Keratinocyte (primary cell): ENCODE measurements around the gene HORMAD2. TPM values are rescaled to one million over a fixed set of nuclear protein-coding genes. Genes with fewer than 3 reads are reported as not detected.

ENCODE experiments used
- DNase-seq: peaks from one replicate; pipeline ENCODE4 v3.0.0-alpha.2; 2011; ENCODE audit warnings: low read depth, missing footprints, low spot score
- FAIRE-seq: peaks from 2 replicates; lab custom pipeline; 2011; peaks lifted over from hg19 to GRCh38; lab: Jason Lieb, UNC
- H2AFZ ChIP-seq: 2 replicates; pipeline ENCODE4 v1.6.0; 2012; ENCODE audit warnings: low read length, control low read depth, inconsistent platforms; ENCODE audit not compliant: control insufficient read depth
- H3K27ac ChIP-seq: 2 replicates; pipeline ENCODE4 v1.5.1; 2011; ENCODE audit warnings: low read length; ENCODE audit not compliant: control insufficient read depth, insufficient read depth
- H3K27me3 ChIP-seq: 3 replicates; pipeline ENCODE4 v1.6.0; 2011; ENCODE audit warnings: low read length; ENCODE audit not compliant: control insufficient read depth, insufficient read depth; ENCODE audit errors: extremely low read depth
- H3K36me3 ChIP-seq, 2 experiments: 2 replicates in 1 of 2; 3 replicates in 1 of 2; pipeline ENCODE4 v1.5.1; 2011; ENCODE audit warnings: low read length in 2 of 2, mild to moderate bottlenecking in 1 of 2; ENCODE audit not compliant: control insufficient read depth in 2 of 2, insufficient read depth in 2 of 2; ENCODE audit errors: extremely low read depth in 1 of 2
- H3K4me1 ChIP-seq: 3 replicates; pipeline ENCODE4 v1.5.1; 2011; ENCODE audit warnings: low read length; ENCODE audit not compliant: control insufficient read depth, insufficient read depth; ENCODE audit errors: extremely low read depth
- H3K4me2 ChIP-seq: 3 replicates; pipeline ENCODE4 v1.6.0; 2011; ENCODE audit warnings: low read depth, low read length; ENCODE audit not compliant: control insufficient read depth, insufficient read depth; ENCODE audit errors: extremely low read depth
- H3K4me3 ChIP-seq, 3 experiments: fragments of 200-600 bp in 1 of 3; sonication (generic) in 1 of 3; 2 replicates in 2 of 3; 3 replicates in 1 of 3; pipeline ENCODE4 v1.5.1; 2011 to 2016; ENCODE audit warnings: low read length in 3 of 3, mild to moderate bottlenecking in 3 of 3, control low read depth in 2 of 3, inconsistent platforms in 1 of 3, low read depth in 1 of 3, mixed read lengths in 1 of 3, mixed run types in 1 of 3, moderate library complexity in 1 of 3; ENCODE audit not compliant: control insufficient read depth in 2 of 3, insufficient read depth in 2 of 3; ENCODE audit errors: extremely low read depth in 1 of 3
- H3K79me2 ChIP-seq: 2 replicates; pipeline ENCODE4 v1.6.0; 2012; ENCODE audit warnings: low read length; ENCODE audit not compliant: control insufficient read depth, insufficient read depth
- H3K9ac ChIP-seq: 3 replicates; pipeline ENCODE4 v1.6.0; 2011; ENCODE audit warnings: low read length; ENCODE audit not compliant: control insufficient read depth, insufficient read depth; ENCODE audit errors: extremely low read depth
- H3K9me1 ChIP-seq: 3 replicates; pipeline ENCODE4 v1.6.0; 2011; ENCODE audit warnings: low read length; ENCODE audit not compliant: control insufficient read depth, insufficient read depth; ENCODE audit errors: extremely low read depth
- H3K9me3 ChIP-seq: 2 replicates; pipeline ENCODE4 v1.5.1; 2012; ENCODE audit warnings: low read depth, low read length; ENCODE audit not compliant: control insufficient read depth
- H4K20me1 ChIP-seq: 3 replicates; pipeline ENCODE4 v1.6.0; 2011; ENCODE audit warnings: low read length; ENCODE audit not compliant: control insufficient read depth, insufficient read depth; ENCODE audit errors: extremely low read depth
- CTCF ChIP-seq, 3 experiments: IDR thresholded peaks in 1 of 3; conservative IDR thresholded peaks in 1 of 3; optimal IDR thresholded peaks in 1 of 3; 2 replicates in 2 of 3; 3 replicates in 1 of 3; pipeline versions ENCODE3 to v1.5.1; 2011; ENCODE audit warnings: low read length in 3 of 3, mild to moderate bottlenecking in 3 of 3, moderate library complexity in 2 of 3, control low read depth in 1 of 3, inconsistent platforms in 1 of 3; ENCODE audit not compliant: insufficient read depth in 2 of 3; ENCODE audit errors: extremely low read depth in 1 of 3
- EZH2 ChIP-seq: IDR thresholded peaks from one replicate; pipeline ENCODE4 v1.6.1; 2012; ENCODE audit warnings: inconsistent platforms, mild to moderate bottlenecking, low read length, moderate library complexity
- dilution Hi-C: fragments of 300-500 bp; cut with MboI; formaldehyde crosslinking; loops from one replicate; pipeline ENCODE4 v1.7.0; 2020; ENCODE audit warnings: low sequenced_read_pairs; ENCODE audit not compliant: extremely low pct_ligation_motif_present
- polyA plus RNA-seq, 5 experiments: library from polyadenylated mRNA; depleted of rRNA in 3 of 5; stranded (reverse) in 3 of 5; stranded (forward) in 1 of 5; unstranded in 1 of 5; fragments of >200 nt; gene quantifications; 1 replicate in 1 of 5; 2 replicates in 3 of 5; 3 replicates in 1 of 5; pipeline versions ENCODE4 v1.2.1 to v1.2.3, GENCODE V29; 2011 to 2012; ENCODE audit warnings: missing spikeins in 2 of 5, low read depth in 1 of 5, low replicate concordance in 1 of 5

HORMAD2 gene
- polyA plus RNA-seq, 1 donor (not counting 4 experiments of a cell fraction or from before 2014, with no cell fraction given) = not detected

GRCh38 chr22:30208631-30209603 lies 128.7 kb downstream of the HORMAD2 start:
- no peak overlapping the region for H3K4me2 ChIP-seq

GRCh38 chr22:30209642-30210041 lies 129.4 kb downstream of the HORMAD2 start:
- TF ChIP-seq CTCF (optimal IDR thresholded peaks at IDR 0.05 in 1 of 3, IDR thresholded peaks at IDR 0.05 in 1 of 3, conservative IDR thresholded peaks at IDR 0.05 in 1 of 3; ENCODE audit: extremely low read depth in 1 of 3, insufficient read depth in 2 of 3, low read length in 3 of 3) = no peak
- no peak for TF ChIP-seq EZH2
- Histone ChIP-seq H2AFZ (no peak overlapping the region), H3K4me2 (no peak overlapping the region)

More at GRCh38 chr22:30208631-30209603, 128.7 kb downstream of the HORMAD2 start:
- dilution Hi-C loops = no loop called here
- no peaks in the 10 kb centered on the region for H3K36me3 ChIP-seq
- H3K9me3 ChIP-seq = no peaks in the 10 kb centered on the region
- H3K9me1 ChIP-seq = no peaks in the 10 kb centered on the region
- H3K27ac ChIP-seq = no peak overlapping the region
- DNase-seq (no peak), FAIRE-seq (no peak)
- H2AFZ ChIP-seq = no peak overlapping the region
- no peaks in the 10 kb centered on the region for H3K79me2 ChIP-seq
- H3K4me3 ChIP-seq = no peak overlapping the region
- no peaks in the 10 kb centered on the region for H4K20me1 ChIP-seq
- H3K4me1 ChIP-seq = peaks cover 64% of the 10 kb centered on the region
- no peaks in the 10 kb centered on the region for H3K27me3 ChIP-seq
- no peak overlapping the region for H3K9ac ChIP-seq
- TF ChIP-seq CTCF (optimal IDR thresholded peaks at IDR 0.05 in 1 of 3, IDR thresholded peaks at IDR 0.05 in 1 of 3, conservative IDR thresholded peaks at IDR 0.05 in 1 of 3; ENCODE audit: extremely low read depth in 1 of 3, insufficient read depth in 2 of 3, low read length in 3 of 3) (no peak), EZH2 (no peak)

More at GRCh38 chr22:30209642-30210041, 129.4 kb downstream of the HORMAD2 start:
- peak overlapping the region; percentile 46 for H3K27ac ChIP-seq
- H4K20me1 ChIP-seq = no peaks in the 10 kb centered on the region
- H3K9ac ChIP-seq = no peak overlapping the region
- H3K79me2 ChIP-seq = no peaks in the 10 kb centered on the region
- dilution Hi-C loops = no loop called here
- no peaks in the 10 kb centered on the region for H3K27me3 ChIP-seq
- H3K4me1 ChIP-seq = peaks cover 59% of the 10 kb centered on the region
- H3K36me3 ChIP-seq = no peaks in the 10 kb centered on the region
- no peak for FAIRE-seq
- H3K9me3 ChIP-seq = no peaks in the 10 kb centered on the region
- DNase-seq = no peak
- no peaks in the 10 kb centered on the region for H3K9me1 ChIP-seq
- H3K4me3 ChIP-seq = no peak overlapping the region
